Measurements from ENCODE around the gene HS3ST6. TPM values are rescaled to one million over a fixed set of nuclear protein-coding genes. Genes with fewer than 3 reads are reported as not detected.

The HS3ST6 gene
- total and polyA plus RNA-seq, 9 of the 15 experiments (the other 6 are each of a cell fraction or from before 2014, with no cell fraction given): not detected

DNA sequence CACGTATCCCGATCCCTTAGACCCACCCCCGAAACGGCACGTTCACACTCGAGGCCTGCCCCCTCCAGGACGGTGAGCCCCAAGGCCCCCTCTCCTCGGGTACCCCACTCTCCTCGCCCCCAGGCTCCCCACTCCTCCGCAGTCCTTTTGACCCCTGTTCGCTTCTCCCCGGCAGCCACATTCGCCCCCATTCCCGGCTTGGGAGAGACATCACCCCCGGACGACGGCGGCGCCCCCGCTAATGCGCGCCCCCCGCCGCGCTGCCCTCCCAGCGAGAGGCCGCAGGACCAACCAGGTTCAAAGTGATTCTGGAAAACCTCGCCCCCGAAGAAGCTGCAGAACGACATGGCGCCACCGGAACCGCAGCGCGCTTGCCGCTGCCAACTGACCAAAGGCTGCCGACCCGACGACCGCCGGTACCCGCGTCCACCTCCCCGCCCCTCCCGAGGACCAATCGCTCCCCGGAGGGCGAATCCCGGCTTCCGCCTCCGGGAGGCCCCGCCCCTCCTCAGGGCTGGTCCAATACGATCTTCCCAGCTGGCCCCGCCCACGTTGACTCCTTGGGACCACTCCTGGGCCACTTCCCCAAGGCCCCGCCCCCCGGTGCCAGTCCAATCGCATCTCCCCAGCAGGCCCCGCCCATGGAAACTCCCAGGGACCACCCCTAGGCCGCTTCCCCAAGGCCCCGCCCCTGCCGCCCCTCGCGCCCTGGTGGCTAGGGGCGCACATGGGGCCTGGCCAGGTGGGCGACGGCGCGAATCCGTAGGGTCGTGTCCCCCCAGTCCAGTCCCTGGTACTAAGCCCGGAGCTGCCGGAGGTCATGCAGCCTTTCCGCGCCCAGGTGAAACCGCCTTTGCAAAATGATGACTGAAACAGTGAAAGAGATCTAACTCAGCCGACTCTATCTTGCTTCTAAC is 24.9 kb upstream of the HS3ST6 start, which contains the start of gene MSRB1:
Gene MSRB1 (minus strand): TSS at position 390 of the 917 bp plus-strand sequence. CDS start 43 bp downstream, at position 347.
- Histone ChIP-seq H3K79me2 (ENCODE audit: control insufficient read depth, insufficient read depth, low read length) (peaks cover 20% of the 10 kb centered on the region), H3K36me3 (ENCODE audit: control insufficient read depth, insufficient read depth, low read length) (peaks cover 28% of the 10 kb centered on the region; the same call in 2 of the 3 replicates), H2AFZ (ENCODE audit: low read depth, low read length) (peak within 1 kb of the TSS; percentile 91), H3K27ac (ENCODE audit: extremely low read depth, low read depth, low read length) (peak within 1 kb of the TSS; percentile 51), H3K4me3 (peak within 1 kb of the TSS; percentile 78), H3K9me1 (ENCODE audit: control insufficient read depth, insufficient read depth, low read length) (peaks cover 8% of the 10 kb centered on the region), H3K4me1 (replicated peaks in 1 of 2; ENCODE audit: control insufficient read depth in 2 of 2, insufficient read depth in 2 of 2, low read length in 2 of 2) (peaks cover 29 to 76% of the 10 kb centered on the region in 2 experiments), H3K27me3 (ENCODE audit: control insufficient read depth in 2 of 2, insufficient read depth in 2 of 2, low read length in 2 of 2) (no peaks in the 10 kb centered on the region), H3K9ac (ENCODE audit: insufficient read depth in 1 of 2, low read depth in 2 of 2, low read length in 2 of 2) (peak within 1 kb of the TSS; percentile 63 to 91), H3K4me2 (ENCODE audit: insufficient read depth, low read length) (peak within 1 kb of the TSS; percentile 84), H4K20me1 (replicated peaks; ENCODE audit: control insufficient read depth, insufficient read depth, low read length) (peaks cover 7% of the 10 kb centered on the region), H3K9me3 (replicated peaks; ENCODE audit: control insufficient read depth, insufficient read depth, low read depth, low read length) (no peaks in the 10 kb centered on the region)
- ChIA-PET POLR2A (interaction anchor here (0.6 to 2.3 kb wide), 11 partner anchors 10 to 212 kb away, joined by 3 to 28 read pairs (median 4); partner anchors contain the start of genes EME2, MRPS34, RPS2 and TRAF7), CTCF (ENCODE audit: low intra/inter-chr PET ratio) (interaction anchor here (0.7 kb wide), 1 partner anchor 130 kb away, joined by 5 read pairs; no protein-coding TSS in a partner anchor)
- in situ Hi-C loops (cut with MboI) (no loop called here), intact Hi-C loops (cut with micrococcal nuclease) (loop anchor here (2.0 kb wide), 1 partner anchor 22 kb away; the partner anchor contains the start of gene RPS2)
- FAIRE-seq (peak; percentile 88), DNase-seq (ENCODE audit: extremely low read depth in 1 of 4, low spot score in 3 of 4) (peak; percentile 99 to 100 (median 100)), ATAC-seq (peak; percentile 95)
- WGBS (ENCODE audit: insufficient coverage, low coverage, missing lambda C conversion rate): 2% methylated on average over 33 of the region's 77 CpGs
- no TSS peak for BruUV-seq (replicated peaks)
- TF ChIP-seq, protein P1, sequence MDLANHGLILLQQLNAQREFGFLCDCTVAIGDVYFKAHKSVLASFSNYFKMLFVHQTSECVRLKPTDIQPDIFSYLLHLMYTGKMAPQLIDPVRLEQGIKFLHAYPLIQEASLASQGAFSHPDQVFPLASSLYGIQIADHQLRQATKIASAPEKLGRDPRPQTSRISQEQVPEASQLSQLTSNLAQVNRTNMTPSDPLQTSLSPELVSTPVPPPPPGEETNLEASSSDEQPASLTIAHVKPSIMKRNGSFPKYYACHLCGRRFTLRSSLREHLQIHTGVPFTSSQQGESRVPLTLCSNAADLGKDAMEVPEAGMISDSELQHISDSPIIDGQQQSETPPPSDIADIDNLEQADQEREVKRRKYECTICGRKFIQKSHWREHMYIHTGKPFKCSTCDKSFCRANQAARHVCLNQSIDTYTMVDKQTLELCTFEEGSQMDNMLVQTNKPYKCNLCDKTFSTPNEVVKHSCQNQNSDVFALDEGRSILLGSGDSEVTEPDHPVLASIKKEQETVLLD (IDR thresholded peaks at IDR 0.05): peak; percentile 35; the same call in 1 of the 2 replicates
- TF ChIP-seq SP2 (IDR thresholded peaks at IDR 0.05; ENCODE audit: extremely low read depth, low read depth, low read length, poor library complexity, severe bottlenecking): peak; percentile 37
- TF ChIP-seq, protein P2, sequence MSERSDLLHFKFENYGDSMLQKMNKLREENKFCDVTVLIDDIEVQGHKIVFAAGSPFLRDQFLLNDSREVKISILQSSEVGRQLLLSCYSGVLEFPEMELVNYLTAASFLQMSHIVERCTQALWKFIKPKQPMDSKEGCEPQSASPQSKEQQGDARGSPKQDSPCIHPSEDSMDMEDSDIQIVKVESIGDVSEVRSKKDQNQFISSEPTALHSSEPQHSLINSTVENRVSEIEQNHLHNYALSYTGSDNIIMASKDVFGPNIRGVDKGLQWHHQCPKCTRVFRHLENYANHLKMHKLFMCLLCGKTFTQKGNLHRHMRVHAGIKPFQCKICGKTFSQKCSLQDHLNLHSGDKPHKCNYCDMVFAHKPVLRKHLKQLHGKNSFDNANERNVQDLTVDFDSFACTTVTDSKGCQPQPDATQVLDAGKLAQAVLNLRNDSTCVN (CRISPR knock-in tag; IDR thresholded peaks at IDR 0.05): 0 out of 2 replicates have a peak, but pooled peaks have one; percentile 67
- no peak for TF ChIP-seq MAFG (tag; conservative IDR thresholded peaks at IDR 0.05)
- no peak for TF ChIP-seq BMI1 (IDR thresholded peaks at IDR 0.05; ENCODE audit: low read length)
- no peak for TF ChIP-seq CHD2 (IDR thresholded peaks at IDR 0.05; ENCODE audit: low read depth, low read length)
- TF ChIP-seq HSF4 (CRISPR knock-in tag; IDR thresholded peaks at IDR 0.05; ENCODE audit: borderline replicate concordance): no peak
